H1 (cell line): ENCODE data around the gene MAPKAP1.

Experiments
- CHD7 ChIP-seq: fragments of 300-600 bp; sonication (generic); IDR thresholded peaks from 2 replicates; pipeline ENCODE4 v1.7.1; 2012; ENCODE audit warnings: low read length, moderate library complexity, mild to moderate bottlenecking, inconsistent platforms; ENCODE audit not compliant: insufficient replicate concordance
- CTCF ChIP-seq, 3 experiments: IDR thresholded peaks; 1 replicate in 2 of 3; 2 replicates in 1 of 3; pipeline versions ENCODE4 v1.5.1 to v1.6.1; 2011; ENCODE audit warnings: low read length in 3 of 3, mild to moderate bottlenecking in 3 of 3, inconsistent platforms in 2 of 3, low read depth in 1 of 3, moderate library complexity in 1 of 3; ENCODE audit not compliant: insufficient read depth in 1 of 3; ENCODE audit errors: control extremely low read depth in 1 of 3
- HDAC6 ChIP-seq: IDR thresholded peaks from one replicate; pipeline ENCODE4 v1.7.1; 2012; ENCODE audit warnings: low read depth, mild to moderate bottlenecking, inconsistent platforms, low read length, moderate library complexity
- SIN3A ChIP-seq, 2 experiments: IDR thresholded peaks in 1 of 2; conservative IDR thresholded peaks in 1 of 2; 2 replicates each; pipeline ENCODE4 v1.6.1; 2011 to 2012; ENCODE audit warnings: low read length in 2 of 2, improper control_type of control experiment in 1 of 2, low read depth in 1 of 2, mild to moderate bottlenecking in 1 of 2

GRCh38 chr9:125609744-125610143 is 97.3 kb downstream of the MAPKAP1 start:
- no peak for TF ChIP-seq CHD7
- no peak for TF ChIP-seq HDAC6
- TF ChIP-seq SIN3A (conservative IDR thresholded peaks at IDR 0.05 in 1 of 2, IDR thresholded peaks at IDR 0.05 in 1 of 2; ENCODE audit: low read depth in 1 of 2, low read length in 2 of 2) = no peak
- no peak for TF ChIP-seq CTCF (IDR thresholded peaks at IDR 0.05; ENCODE audit: control extremely low read depth in 1 of 3, insufficient read depth in 1 of 3, low read depth in 1 of 3, low read length in 3 of 3)
